Measurements from ENCODE around the gene CDPF1.

GRCh38 chr22:46263216-46263590 is 13.1 kb upstream of the CDPF1 start, which contains the start of gene PKDREJ:
- TF ChIP-seq POLR2A (IDR thresholded peaks at IDR 0.05; ENCODE audit: low read depth, low read length) (no peak), TAF1 (IDR thresholded peaks at IDR 0.05; ENCODE audit: low read depth, low read length) (no peak), POLR2AphosphoS5 (IDR thresholded peaks at IDR 0.05; ENCODE audit: low read depth, low read length) (no peak), POU2F2 (IDR thresholded peaks at IDR 0.05; ENCODE audit: low read depth, low read length) (no peak), PAX5 (IDR thresholded peaks at IDR 0.05; ENCODE audit: insufficient read depth, low read length, severe bottlenecking) (no peak), SPI1 (IDR thresholded peaks at IDR 0.05; ENCODE audit: low read depth, low read length) (no peak)
